ENCODE results near the gene ARHGEF10L.

GRCh38 chr1:17594026-17594425, 54.5 kb downstream of the ARHGEF10L start:
- no peak for TF ChIP-seq ZNF449 (tag by site-specific recombination; IDR thresholded peaks at IDR 0.05)
- no peak for TF ChIP-seq ZNF645 (tag by site-specific recombination; IDR thresholded peaks at IDR 0.05)
- no peak for TF ChIP-seq ZEB2 (tag by site-specific recombination; IDR thresholded peaks at IDR 0.05)
- no peak for TF ChIP-seq ZNF350 (tag by site-specific recombination; IDR thresholded peaks at IDR 0.05)
- TF ChIP-seq ZNF302 (tag by site-specific recombination; IDR thresholded peaks at IDR 0.05; ENCODE audit: low read depth): no peak
- TF ChIP-seq ZNF223 (tag by site-specific recombination; IDR thresholded peaks at IDR 0.05): no peak
- no peak for TF ChIP-seq ZNF416 (tag by site-specific recombination; IDR thresholded peaks at IDR 0.05)
- no peak for TF ChIP-seq ZNF140 (tag by site-specific recombination; IDR thresholded peaks at IDR 0.05)
- TF ChIP-seq CTCF (tag by site-specific recombination; IDR thresholded peaks at IDR 0.05): no peak
